NCI-H82 (cell line): ENCODE results near the gene DOCK9.
A peak's percentile ranks its signal among the peaks of the same experiment; 100 is the strongest.

Experiments used
- DNase-seq: peaks from one replicate; lab custom pipeline; 2025; lab: John Stamatoyannopoulos, UW

DOCK9 gene

DNA sequence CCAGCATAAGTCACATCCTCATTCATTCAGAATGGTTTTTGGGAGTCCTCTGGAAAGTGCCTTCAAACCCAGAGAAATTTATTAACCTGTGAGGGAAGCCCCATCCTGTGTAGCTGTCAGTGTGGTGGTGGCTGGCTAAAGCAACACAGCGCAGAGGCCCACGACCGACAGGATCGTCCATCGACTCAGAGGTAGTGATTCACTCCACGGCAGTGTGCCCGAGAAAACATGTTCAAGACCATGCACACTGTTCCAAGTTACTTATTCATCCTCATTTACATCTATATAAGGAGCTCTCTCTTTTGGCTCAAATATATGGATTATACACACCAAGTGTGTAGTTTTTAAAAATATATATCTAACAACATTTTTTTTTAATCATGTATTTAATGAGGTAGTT, 129.1 kb downstream of the DOCK9 start:
- DNase-seq = no peak

DNA sequence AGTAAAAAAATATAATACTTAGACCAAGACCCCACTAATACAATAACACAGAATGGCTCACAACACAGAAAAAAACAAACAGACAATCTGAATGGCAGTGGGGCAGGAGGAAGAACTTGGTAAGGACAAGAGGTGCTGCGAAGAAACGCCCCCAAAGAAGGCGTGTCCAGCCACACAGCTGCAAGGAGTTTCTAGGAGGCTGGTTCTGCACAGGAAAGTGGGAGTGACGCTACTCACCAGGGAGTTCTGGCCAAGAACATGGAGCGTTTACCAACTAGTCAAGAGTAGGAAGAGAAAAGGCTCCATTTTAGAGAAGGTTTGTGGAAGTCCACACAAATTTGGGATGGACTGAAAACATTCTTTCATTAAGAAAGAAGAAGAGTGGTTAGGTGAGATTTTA, 130.1 kb downstream of the DOCK9 start:
- DNase-seq = peak; percentile 19

DNA sequence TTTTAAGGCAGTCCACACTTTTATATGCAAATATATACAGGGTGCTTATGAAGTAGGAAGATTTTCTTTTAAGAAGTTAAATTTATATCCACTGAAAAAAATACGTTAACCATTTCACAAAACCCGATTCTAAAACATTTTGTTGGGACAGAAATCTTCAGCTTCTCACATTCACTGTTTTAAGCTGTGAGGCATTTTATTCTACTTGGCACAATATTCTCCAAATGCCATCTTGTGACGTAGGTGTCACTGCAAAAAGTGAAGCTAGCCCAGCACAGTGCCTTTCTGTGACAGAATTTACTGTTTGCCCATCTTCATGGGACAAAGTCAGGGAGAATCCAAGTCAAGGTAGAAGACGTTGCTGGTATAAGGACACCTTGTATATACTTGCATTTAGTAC, 130.9 kb downstream of the DOCK9 start:
- no peak for DNase-seq

DNA sequence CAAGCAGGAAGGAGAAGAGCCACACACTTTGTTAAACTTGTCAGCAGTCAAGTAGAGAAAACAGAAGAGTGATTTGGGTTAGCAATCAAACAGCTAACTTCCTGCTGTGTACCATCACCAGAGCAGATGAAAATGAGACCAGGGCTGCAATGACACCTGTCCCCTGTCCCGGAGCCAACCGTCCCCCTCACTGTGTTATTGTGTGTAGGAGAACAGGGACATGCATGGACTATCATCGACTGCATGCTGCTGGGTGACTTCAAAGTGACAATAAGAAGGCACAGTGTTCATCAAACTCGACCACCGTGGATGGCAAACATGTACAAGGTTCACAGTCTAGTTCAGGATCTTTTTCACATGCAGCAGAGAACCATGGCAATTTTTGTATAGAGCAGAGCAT, 131.3 kb downstream of the DOCK9 start:
- no peak for DNase-seq

DNA sequence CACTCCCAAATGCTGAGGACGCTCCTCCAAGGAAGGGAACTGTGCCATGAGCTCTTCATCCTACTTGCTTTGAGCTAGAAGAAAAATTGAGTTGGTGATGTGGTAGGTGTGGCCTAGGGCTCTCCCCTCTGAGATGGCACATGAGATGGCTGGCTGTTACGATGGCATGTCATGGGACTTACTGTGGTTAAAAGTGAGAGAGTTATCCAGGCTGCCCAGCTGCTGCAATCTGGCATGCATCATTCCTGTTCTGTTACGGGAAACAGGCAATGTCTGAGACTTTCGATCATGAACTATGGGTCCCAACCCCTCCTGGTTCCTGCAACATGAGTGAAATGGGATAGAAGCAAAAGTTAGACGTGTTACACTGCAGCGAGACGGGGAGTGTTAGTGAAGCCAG, 132.1 kb downstream of the DOCK9 start:
- DNase-seq = no peak

DNA sequence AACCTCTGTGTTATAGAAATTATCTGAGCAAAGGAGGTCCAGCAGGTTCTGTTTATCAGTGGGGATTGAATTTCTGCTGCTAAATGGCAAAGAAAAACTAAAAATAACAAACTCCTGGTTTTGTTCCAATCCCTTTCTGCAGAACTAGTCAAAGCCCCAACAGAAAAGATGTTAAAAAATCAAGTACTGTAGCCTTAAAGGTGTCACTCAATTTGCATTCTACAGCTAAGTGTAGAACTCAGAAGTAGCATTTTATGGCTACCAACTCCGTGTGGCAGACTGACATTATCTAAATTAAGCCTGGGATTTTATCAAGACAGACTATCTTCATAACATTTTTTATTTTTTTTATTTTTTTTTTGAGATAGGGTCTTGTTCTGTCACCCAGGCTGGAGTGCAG, 133.8 kb downstream of the DOCK9 start:
- no peak for DNase-seq

DNA sequence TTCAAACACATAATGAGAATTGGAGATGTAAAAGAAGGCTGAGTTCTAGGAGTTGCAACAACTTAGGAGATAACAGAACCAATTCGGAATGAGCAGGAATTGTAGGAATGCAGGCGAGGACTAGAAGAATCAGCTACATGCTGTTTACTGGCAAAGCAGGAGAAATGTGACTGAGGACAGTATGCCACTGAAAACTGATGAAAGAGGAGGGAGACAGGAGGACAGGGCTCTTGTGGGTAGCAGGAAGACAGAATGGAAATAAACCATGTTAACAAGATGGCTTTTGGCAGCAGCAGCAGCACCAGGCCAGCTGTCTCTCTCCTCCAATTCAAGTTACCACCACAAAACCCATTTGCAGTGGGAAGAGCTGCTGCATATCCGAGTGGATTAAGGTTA, 134.4 kb downstream of the DOCK9 start:
- peak; percentile 55 for DNase-seq

DNA sequence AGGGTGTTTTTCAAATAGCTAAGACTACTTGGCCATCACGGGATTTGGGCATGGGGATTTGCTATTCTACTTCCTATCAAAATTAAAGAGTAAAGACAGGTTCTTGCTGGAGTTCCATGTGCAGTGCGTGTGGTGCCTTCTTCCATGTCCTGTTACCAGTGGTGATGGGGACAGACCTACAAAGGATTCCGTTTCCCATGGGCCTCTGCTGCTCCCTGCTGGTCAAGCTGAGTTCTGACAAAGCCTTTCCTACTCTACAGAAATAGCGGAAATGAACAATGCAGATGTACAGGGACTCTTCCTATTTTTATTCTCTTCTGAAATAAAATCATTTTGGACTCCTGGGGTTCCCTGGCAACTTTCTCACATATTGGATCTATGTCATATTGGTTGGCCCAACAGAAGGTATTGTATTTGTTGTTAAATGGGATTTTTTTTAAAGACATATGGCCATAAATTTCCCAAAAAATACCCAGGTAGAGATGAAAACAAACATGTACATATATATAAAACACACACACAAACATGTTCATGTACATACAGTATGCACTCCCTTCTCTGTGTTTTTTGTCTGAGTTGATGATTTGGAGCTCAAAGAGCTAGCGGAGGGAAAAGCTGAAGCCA, 134.9 kb downstream of the DOCK9 start:
- DNase-seq = peak; percentile 88

DNA sequence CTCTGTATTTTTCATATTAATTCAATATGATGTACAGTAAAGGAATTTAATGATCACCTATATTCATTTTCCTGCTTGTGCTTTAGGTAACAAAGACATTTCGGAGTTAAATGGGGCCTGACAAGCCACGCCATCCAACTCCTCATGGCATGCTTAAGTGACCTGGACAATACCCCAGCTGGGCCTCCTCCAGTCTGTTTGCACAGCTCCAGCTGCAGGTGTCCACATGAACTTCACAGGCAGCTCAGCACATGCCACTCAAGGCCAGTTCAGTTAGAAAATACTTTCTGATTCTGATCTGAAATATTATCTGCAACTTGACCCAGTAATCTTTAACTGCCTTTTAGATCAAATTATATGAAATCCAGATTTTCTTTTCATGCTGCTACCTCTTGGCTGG, 135.8 kb downstream of the DOCK9 start:
- DNase-seq = peak; percentile 11

DNA sequence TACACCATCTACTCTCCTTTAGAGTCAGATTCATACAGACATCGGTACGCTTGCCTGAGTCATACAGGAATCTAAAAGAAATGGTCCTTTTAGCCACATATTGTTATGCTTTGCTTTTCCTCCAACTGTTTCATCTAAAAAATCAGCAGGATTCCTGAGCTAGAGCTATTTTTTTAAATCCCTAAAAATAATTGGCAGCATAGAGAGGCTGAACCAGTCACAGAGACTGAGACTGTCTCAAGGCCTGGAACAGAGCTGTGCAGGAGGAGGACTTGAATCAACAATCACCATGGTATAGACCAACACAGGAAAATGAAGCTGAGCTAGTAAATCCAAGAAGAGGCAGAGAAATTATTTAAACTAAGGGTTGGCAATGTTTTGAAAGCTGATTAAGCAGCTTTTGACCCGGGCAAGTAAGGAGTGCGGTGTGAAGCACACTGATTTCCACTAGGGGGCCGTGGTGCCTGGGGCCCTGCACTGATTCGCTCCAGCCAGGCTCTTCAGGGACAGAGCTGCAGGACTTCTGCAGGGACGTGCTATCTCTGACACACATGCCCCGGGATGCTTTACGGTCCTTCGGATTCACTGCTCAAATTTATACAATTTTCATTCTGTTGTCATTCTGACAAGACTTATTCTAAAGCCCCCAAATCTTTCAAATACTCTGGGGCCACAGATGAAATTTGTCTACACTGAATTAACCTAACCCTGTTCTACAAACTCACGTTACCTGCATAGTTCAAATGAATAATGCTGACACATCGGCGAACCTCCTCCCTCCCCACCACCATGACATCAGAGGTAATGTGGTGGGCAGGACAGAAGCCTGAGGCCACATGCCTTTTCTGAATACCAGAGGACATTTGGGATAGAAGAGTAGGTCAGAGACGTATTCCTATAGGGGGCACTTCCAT, 137.8 kb downstream of the DOCK9 start:
- DNase-seq = peak; percentile 89

DNA sequence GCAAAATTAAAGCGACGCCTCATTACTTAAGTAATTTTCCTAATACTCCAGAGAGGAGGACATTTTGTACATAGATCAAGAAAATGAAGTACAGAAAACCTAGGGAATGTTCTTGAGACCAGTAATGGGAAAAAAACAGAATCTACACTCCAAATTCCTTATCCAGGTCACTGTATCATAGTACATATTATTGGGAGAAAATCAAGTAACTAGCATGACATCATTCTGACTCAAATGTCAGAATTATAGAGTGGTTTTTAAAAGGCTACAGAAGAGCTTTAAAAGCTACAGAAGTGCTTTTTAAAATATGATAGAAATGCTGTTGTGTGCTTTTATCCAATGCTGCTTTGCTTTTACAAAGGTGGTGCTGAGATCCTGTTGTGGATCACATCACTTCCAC, 139.1 kb downstream of the DOCK9 start:
- DNase-seq = no peak

DNA sequence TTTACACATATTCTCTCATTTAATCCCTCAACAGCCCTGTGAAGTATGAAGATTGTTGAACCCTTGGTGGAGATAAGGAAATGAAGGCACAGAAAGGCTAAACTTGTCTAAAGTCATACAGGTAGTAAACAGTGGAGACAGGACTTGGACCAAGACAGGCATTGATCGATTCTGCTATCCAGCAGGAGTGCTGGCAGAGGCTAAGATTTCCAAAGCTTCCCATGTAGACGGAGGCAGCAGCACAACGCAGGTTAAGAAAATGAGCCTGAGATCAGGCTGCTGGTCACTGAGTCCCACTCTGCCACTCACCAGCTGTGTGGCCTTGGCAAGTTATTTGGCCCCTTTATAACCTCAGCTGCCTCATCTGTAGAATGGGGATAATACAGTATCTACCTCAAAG, 140.0 kb downstream of the DOCK9 start:
- DNase-seq = no peak

DNA sequence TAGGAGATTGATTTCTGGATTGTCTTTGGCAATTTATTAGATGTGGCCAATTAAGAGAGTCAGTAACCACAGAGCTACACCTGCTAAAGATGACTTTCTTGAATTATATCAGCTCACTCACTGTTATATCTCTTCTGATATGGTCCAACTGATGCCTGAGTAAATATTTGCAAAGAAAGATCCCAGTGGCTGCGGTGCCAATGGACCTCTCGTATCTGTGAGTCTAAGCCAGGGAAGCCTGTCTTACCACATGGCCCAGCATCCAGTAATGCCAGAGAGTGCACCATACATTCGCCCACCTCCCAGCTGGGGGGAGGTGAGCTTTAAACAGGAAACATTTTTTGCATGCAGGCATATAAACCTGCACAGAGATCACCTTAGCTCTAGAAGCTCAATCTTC, 142.7 kb downstream of the DOCK9 start:
- DNase-seq = no peak

DNA sequence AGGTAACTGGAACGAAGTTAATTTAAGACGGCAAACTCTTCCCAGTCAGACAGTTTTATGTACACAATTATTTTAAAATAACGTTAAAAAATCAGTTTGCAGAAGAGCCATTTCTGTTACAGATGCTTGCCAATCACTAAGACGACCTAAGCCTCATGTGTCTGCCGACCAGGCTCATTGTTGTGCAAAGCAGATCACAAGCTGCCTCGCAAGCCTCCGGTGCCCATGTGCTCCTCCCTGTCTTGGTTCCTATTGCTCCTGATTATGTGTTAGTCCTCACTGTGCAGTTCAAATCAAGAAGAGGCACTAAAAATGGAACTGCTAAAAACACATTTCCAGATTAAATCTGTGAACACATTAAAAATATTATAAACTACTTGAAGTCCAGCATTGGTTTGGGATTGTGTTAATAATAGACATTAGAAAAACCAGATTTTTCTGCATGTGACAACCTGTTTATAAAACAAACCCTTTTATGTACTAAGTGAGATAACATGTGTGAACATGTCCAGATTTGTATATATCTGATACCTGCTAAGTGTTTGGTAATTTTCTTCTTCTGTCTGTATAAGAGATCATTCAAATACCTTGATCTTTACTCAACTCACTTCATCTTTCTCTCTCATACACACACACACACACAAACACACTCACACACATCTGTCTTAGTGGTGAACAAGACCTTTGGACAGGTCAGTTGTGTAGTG, 143.5 kb downstream of the DOCK9 start:
- DNase-seq = peak; percentile 67

DNA sequence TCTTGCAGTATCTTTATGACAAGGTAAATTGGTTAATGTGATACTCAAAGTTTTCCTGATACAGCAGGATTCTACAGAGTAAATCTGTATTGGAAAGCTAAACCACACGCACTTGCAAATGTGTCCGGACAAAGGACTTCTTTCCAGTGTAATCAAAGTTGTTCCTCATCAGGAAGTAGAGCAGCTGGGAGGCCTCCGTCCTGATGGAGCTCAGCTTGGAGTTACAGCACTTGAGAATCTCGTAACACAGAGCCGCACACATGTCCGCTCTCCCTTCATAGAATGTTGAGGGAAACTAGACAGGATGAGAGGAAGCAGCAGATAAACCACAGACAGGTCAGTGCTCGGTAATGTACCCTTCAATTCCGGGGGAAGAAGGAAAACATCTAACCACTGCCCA, 146.6 kb downstream of the DOCK9 start:
- no peak for DNase-seq

DNA sequence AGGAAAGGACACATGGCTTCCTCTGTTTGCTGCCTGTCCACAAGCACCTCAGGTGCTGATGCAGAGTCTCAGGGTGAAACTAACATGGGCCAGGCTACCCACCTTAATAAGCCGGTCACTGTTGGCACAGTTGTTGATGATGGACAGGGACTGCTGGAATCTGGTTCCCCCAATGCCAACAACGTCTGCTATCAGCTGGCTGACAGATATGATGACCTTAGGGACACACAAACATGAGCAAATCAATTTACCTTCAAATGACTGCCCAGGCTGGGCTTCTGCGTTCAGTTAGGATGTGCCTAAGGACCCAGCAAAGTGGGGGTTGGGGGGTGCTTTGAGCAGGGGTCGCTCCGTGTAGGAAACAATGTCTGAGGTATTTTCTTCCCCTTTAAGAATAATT, 148.3 kb downstream of the DOCK9 start:
- DNase-seq = no peak

DNA sequence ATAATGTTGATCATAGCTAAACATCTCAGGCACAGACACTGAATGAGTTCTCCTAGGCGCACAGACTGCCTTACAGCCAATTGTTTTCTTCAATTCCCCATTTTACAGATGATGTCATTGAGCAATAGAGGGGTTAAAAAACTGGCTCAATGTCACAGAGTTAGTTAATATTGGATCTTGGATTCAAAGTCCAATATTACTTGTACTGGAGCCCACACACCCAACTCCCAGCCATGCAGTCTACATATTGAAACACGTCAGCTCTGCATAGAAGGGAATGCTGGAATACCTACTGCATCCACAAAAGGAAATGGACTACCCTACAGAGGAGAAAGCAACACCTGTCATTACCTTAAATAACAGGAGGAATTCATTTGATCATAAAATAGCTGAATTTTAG, 149.2 kb downstream of the DOCK9 start:
- DNase-seq = no peak

DNA sequence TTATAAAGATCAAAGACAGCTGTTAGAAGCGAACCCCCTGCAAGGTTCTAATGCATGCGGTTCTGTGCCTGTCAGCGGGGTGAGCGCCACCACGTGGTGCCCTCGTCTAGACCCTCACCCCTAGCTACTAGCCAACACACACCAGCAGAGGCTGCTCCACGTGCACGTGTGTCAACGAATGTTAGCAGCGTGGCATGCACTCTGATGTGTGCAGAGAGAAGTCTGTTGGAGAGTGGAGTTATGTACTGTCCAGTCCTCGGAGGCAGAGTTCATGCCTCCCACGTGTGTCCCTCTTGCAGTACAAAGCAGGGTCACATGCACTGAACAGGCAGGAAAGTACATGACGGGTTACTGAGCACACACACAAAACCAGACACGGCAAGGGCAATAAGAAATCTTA, 150.4 kb downstream of the DOCK9 start:
- peak; percentile 37 for DNase-seq

DNA sequence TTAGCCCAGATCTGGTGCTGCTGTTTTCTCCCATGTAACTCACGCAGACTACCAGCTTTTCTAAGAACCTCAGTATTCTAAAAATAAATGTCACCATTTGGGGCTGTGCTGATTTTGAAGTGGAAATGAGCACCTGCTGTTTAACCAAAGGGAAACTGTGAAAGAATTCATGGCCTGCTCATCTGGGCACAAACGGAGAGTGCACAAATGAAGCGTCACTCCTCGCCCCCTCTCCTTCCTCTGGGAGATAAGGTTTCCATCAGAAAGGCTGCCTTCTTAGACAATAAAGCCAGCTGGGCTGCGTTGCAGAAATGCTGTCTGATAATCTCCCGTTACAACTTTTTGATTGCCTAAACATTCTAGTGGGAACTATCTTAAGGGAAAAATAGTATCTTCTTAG, 151.7 kb downstream of the DOCK9 start:
- DNase-seq = no peak

DNA sequence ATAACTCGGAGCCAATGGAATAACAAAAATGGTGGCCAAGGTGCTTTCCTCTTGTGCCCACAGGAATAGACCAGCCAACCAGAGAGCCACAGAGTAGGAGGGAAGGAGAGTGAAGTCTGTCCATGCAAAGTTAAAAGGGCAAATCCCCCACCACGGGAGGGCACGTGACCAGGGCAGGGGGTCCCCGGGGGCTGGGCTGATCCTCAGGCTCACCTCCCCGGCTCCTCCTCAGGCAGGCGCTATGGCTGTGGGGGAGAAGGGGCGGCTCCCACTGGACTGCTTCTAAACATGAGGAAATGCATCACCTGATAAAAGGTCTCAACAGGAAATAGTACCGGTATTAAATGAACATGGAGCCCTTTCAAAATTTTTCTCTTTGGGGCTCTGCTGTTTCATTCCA, 152.2 kb downstream of the DOCK9 start:
- DNase-seq = no peak

DNA sequence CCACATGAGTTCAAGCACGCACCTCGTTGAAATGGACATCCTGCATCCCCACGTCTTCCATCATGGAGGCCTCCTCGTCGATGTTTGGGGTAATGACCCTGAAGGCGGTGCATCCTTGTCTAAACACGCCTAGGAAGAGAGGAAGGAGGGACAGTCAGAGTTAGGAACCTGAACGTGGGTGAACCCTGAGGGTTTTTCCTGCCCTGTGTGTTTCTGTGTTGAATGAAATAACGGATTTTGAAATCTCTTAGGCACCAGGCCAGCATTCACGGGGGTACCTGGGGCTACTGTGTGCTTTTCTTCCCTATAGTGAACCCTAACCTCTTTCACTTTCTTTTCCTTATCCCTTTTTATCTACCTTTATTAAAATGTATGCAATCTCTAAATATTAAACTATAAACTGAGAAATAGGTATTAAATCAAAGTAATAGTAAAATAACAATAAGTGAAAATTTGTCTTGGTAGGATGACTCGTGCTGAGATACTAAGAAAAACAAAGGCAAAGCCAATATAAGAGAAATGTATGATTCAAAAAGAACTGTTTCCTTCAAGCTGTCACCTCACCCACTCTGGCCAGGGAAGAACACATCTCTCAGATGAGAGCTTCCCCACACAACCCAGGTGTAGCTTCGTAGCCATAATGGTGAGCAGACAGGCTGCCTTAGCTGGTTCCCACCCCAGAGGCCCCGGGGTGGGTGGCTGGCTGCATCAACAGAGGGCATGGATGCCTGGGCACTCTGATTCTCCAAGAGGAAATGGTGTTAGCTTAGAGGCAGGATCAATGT, 153.3 kb downstream of the DOCK9 start:
- no peak for DNase-seq

DNA sequence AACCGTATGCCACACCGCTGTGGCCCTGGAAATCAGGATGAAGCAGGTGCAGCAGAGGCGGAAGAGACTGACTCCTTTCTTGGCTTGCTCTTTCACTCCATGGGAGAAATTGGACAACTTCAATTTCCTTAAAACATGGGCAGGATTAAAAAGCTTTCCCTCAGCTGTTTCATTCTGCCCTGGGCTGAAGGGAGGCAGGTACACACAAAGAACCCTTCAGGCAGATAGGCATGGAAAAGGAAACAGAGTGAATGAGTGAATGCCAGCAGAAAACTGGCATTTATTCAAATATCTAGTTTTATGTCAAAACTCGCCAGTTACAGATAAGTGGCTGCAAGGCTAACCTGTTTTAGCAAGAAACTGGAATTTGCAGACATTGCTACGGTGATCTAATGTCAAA, 154.4 kb downstream of the DOCK9 start:
- no peak for DNase-seq
